ENCODE measurements around the gene NF1.

GRCh38 chr17:31060791-31061550 lies 33.8 kb upstream of the NF1 start:
- TF ChIP-seq CTCF (IDR thresholded peaks at IDR 0.05) (no peak), EP300 (IDR thresholded peaks at IDR 0.05) (no peak), POLR2A (IDR thresholded peaks at IDR 0.05) (no peak)

Measured in tibial nerve (tissue), 4 donors.